Measurements from ENCODE around the gene PRKN.

PRKN gene

DNA sequence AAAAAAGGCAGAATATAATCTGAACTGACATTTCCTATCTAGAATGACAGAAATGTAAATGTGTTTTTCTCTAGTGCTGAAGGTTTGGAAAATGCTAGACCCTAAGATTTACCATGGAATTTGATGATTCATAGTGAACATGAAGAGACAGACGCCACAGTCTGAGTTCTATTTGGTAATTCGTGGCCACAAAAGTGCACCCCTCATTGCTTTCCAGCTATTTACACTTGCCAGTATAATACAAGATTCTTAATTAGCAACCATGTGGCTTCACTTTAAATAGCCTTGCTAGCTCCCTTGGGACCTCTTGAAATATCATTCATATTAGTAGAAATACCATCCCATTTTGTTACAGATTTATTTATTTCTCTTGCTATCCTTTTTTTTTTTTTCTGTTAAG, 636.8 kb downstream of the PRKN start:
- no peak for DNase-seq

DNA sequence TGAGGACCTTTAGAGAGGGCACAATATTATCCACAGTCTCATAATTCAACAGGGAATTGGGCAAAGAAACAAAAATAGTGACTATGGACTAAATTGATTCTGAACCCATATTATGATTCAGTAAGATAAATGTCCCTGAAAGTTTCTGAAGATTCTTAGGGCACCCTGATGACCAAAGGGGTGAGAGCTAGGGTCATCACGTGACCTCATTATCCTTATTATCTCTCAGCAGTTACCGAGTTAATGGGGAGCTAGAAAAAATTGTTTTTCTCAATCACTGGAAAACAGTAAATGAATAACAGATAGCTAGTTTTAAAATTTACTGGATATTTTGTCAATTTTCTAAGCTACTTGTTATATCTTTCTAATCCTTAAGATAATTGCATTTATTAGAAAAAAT, 639.5 kb downstream of the PRKN start:
- no peak for DNase-seq

DNA sequence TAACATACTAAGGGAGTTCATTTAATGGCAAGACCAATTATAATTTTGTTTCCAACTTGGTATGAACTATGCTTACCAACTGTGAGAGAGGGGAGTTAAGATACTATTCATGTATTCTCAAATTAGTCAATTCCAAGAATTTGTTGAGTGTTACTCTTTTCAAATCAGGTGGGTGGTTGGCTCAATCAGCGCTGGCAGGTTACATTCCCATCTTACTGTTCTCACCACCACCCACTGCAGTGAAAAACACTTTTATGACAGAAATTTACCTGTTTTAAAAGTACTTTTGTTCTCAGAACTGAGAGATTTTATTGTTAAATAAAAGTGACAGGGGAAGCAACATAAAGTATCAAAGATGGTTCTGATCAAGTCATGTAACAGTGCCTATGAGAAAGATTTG, 642.0 kb downstream of the PRKN start:
- no peak for DNase-seq

DNA sequence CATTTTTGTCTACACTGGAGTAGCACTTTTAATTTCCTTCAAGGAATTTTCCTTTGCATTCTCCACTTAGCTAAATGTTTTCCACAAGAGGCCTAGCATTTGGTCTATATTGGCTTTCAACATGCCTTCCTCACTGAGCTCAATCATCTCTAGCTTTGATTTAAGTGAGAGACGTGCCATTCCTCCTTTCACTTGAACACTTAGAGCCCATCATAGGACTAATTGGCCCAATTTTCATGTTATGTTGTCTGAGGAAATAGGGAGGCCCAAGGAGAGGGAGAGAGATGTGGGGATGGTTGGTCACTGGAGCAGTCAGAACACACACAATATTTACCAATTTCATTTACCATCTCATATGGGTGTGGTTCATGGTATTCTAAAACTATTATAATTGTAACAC, 645.0 kb downstream of the PRKN start:
- no peak for DNase-seq

DNA sequence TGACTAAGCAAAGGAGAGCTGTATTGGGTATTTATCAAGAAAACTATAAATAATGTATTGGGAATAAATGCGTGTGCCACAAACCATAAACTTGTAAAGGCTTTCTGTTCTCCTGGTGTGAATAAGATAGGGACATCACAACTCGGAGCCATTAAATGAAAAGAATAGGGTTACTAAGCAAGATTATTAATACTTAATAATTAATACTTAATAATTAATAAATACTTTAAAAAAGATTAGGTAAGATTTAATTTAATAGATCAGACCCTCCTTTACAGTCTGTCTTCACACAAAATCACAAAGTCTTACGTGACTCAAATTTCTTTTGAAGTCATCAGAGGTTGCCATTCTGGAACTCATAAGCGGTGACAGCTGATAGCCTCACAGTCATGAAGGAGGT, 648.9 kb downstream of the PRKN start:
- no peak for DNase-seq

DNA sequence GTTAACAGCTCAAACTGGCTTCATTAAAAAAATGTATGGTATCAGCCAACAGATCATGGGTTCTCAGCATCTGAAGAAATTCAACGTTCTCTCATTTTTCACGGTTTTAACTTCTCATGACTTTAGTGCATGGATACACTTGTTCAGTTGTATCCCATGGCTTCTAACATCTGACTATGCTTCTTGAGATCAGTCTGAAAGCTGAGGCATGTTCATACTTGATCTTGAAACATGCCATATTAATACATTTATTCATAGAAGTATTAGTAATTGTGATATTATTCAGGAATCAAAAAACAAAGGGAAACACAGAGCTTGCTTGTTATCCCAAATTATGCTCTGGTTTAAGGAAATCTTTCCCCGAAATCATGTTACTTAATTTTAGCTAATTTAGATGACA, 649.4 kb downstream of the PRKN start:
- DNase-seq: no peak

DNA sequence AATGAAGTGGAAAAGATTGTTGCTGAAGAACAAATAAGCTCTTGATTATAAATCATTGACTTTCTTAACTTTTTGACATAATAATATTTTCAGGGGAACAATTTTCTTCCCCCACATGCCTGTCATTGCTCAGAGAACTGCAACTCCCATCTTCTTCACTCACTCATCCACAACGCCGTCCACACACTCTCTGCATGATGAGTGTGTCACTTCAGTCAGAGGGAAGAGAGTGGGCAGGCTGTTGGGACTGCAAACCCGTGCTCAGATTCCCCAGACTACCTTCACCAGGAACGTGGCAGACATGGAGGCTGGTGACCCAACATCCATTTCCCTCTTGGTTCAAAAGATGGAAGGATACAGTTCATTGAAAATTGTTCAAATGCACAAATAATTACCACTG, 650.8 kb downstream of the PRKN start:
- DNase-seq: no peak

DNA sequence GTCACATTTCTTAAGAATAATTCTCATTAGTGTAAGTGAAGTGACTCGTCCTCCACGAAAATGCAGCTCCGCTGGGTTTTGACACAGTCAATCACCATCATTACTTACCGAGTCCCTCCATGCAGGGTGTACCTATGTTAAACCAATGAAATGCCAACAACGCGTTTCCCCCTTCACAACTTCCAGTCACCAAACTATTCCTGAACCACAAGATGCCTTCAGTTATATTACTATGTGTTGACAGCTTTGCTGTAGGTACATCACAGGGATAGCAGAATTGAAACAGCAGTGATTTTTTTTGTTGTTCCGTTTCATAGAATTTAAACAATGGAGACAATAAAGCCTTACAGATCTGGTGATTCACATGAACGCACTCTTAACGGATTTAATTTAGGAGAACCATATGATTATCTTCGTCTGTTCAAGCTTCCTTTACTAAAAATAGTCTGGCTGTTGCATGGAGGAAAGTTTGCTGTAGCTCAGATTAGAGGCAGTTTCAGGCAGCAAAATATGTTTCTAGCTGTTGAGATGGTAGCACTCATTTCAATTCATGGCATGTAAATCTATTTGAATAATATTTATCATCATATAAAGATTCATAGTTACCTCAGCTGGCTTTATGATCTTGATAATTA, 652.8 kb downstream of the PRKN start:
- no peak for DNase-seq

DNA sequence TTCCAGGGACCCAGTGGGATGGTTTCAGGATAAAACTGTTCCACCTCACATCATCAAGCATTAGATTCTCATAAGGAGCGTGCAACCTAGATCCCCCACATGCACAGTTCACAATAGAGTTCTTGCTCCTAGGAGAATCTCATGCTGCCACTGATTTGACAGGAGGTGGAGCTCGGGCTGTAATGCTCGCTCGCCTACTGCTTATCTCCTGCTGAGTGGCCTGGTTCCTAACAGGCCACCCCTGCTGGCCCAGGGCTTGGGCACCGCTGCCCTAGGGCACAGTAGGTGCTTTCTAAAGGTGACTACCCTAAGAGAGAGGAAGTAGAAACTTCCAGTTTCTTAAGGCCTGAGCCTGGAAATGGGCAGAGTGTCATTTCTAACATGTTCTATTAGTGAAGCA, 656.9 kb downstream of the PRKN start:
- DNase-seq: no peak

DNA sequence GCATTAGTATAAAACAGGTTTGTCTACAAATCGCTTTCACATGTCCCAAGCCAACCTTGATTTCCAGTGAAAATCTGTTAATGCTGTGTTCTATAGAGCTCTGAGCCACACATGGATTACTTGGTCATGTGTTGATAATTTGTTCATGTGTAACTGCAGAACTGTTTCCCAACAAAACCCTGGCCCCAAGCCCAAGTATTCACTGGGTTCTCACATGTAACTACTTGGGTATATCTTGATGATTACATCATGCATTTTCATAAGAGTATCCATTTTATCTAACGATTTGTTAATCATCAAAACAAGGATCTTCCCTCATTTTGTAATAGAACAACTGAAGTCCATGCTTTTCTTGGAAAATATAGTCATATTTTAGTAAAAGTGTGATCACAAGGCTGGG, 657.6 kb downstream of the PRKN start:
- DNase-seq: no peak

DNA sequence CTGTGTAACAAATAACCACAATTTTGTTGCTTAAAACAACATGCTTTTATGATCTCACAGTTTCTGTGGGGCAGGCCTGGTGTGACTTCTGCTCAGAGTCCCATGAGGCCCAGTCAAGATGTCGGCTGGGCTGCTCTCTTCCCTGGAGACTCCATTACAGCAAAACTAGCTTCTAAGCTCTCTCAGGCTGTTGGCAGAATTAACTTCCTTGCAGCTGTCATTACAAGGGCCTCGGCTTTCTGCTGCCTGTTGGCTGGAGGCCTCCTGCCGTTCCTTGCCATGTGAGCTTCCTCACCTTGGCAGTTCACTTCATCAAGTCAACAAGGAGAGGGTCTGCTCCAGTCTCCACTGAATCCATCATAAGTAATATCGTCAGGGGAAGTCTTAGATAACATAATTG, 659.2 kb downstream of the PRKN start:
- DNase-seq: no peak

DNA sequence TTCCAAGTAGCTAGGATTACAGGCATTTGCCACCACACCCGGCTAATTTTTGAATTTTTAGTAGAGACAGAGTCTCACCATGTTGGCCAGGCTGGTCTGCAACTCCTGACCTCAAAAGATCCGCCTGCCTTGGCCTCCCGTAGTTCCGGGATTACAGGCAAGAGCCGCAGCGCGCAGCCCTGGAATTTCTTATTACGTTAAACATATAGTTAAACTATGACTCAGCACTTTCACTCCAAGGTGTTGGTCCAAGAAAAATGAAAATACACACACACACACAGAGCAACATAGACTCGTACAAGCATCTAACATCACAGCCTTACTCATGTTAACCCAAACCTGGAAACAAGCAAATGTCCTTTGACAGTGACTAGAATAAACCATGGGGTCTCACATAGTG, 663.9 kb downstream of the PRKN start:
- DNase-seq: no peak

DNA sequence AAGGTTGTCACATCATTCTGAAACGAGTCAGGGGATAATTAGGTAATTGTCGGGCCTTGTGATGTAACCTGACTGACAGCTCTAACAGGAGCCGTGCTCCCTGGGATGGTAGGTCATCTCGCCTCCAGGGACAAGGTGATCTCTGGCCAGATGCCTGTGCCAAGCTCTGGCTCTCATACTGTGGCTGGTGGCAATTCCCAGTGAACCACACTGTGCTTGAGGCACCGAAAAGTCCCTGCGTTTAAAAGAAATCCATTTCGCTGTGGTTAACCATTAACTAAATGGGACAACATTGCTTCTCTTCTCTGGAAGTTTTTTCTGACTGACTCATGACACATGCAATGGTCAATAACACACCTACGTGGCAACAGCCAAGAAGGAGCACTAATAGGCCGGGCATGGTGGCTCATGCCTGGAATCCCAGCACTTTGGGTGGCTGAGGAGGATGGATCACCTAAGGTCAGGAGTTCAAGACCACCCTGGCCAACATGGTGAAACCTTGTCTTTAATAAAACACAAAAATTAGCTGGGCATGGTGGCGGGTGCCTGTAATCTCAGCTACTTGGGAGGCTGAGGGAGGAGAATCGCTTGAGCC, 669.2 kb downstream of the PRKN start:
- DNase-seq: no peak

DNA sequence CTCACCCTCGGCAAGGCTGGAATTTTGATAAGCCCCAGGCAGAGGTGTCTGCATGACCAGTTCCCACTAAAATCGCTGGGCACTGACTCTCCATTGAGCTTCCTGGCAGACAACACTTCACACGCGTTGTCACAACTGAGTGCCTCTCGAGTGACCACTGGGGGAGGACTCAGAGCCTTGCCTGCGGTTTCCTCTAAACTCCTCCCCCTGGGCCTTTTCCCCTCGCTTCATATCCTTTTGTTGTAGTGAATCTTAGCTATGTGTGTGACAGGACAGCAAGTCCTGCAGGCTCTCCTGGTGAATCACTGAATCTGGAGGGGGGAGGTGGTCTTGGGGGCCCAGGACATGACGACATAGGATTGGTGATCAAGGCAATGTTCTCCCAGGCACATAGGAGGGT, 670.8 kb downstream of the PRKN start:
- no peak for DNase-seq

DNA sequence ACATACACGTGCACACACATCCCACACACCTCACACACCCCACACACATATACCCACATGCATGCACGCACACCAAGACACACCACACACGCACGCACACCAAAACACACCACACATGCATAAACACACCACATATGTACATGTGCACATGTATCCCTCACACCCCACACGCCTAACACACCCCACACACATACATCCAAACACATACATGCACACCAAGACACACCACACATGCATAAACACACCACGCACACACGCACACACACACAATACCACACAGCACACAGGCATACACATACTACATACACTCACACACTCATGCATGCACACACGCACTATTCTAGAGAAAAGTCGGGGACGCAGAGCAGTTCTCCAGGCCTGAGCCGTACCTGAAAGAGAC, 671.5 kb downstream of the PRKN start:
- DNase-seq: no peak

DNA sequence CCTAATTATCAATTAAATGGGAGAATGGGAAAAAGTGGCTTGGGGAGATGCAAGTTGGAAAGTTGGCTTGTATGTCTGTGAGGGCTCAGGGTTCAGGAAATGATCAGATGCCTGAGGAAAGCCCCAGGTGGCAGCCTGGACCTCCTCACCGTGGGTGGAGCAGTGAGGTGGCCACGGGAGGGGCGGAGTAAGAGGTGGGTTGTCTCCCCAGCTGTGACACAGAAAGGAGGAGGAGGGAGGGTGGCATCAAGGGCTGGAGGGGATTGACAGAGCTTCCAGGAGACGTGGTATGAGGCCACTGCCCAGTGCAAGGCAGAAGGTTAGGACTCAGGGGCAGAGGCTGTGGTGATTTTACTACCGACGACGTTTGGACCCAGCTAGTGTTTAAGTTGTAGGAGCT, 672.2 kb downstream of the PRKN start:
- DNase-seq: no peak

DNA sequence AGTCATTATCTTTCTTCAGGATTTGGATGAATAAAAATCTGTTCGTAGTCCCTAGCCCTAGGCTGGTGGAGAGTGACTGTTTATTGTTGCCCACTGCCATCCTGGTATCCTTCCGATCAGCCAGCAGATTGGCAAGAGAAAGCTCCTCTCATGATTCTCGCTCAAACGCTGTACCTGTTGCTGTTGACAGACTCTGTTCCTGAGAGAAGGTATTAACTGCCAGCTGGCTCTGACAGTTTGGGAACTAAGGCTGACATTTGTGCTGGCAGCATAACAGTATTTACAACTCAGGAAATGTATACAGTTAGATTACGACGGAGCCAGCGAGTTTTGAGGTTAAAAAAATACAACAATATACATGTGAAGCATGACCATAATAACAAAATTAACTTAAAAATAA, 674.5 kb downstream of the PRKN start:
- DNase-seq: no peak

DNA sequence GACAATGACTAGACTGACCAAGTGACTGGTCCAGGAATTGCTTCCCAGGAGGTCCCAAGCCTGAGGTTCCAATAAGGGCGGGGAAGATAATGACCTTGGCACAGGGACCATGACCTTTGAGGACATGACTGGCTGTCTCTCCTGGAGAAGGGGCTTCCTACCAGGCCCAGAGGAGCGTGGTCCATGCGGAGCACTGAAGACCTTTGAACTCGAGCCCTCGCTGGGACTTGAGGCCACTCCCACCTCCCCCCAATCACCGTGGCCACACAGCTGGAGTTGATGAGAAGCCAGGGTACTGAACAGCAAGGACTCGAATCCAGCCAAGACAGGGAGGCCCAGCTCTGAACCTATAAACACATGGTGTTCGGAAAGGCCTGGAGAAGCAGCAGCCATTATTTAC, 677.0 kb downstream of the PRKN start:
- DNase-seq: no peak

DNA sequence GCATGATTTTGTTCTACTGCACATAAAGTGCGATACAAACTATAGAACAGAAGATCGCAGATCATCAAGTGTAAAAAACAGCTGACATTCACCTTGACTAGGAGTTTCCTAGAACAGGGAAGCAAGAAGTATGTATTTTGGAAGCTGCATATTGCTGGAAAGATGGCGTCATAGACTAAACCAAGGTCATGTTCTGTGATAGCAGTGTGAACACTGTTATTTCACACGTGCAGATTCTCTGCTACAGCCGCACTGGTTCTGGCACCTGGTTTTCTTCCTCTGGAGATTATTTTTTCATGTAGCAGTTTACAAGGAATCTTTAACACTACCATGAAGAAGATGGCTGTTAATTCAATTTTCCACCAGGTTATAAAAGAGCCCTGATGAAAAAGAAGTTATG, 681.2 kb downstream of the PRKN start:
- DNase-seq: no peak

DNA sequence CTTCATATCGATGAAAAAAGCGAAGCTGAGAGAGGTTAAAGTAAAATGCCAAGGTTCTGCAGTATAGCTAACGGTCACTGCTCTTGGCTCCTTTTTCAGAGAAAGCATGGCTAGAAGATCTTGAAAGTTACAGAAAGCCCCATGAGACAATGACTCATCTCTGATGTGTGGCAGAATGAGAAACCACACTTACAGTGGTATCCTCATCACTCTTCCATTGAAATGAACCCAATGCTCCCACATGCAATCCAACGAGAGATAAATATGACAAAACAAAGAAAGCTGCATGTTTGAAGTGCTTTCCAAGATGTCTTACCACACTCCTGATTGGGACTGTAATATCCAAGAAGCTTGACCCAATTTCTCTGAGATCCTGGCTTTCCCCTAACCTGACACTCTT, 694.9 kb downstream of the PRKN start:
- DNase-seq: no peak

DNA sequence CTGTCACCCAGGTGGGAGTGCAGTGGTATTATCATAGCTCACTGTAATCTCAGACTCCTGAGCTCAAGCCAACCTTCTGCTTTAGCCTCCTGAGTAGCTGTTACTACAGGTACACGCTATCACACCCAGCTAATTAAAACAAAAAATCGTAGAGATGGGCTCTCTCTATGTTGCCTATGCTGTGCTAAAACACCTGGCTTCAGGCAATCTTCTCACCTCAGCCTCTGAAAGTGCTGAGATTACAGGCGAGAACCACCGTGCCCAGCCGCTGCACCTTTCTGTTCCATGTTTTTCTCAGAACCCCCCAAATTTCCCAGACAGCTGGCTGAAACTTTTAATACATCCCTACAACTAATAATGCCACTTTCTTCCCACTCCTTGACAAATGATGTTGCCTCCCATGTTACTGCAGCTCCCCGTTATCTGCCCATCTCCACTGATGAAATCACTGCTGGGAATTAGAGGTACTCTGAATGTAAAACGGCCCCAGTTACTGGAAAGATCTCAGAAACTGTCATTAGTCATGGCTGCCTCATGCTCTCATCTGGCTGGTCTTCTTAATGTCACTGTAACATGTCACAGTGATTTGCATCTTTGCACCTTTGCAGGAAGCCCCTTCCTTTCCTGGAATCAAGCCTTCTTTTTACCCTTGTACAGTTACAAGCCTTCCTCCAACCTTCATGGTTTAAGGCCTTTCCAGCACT, 697.5 kb downstream of the PRKN start:
- no peak for DNase-seq

DNA sequence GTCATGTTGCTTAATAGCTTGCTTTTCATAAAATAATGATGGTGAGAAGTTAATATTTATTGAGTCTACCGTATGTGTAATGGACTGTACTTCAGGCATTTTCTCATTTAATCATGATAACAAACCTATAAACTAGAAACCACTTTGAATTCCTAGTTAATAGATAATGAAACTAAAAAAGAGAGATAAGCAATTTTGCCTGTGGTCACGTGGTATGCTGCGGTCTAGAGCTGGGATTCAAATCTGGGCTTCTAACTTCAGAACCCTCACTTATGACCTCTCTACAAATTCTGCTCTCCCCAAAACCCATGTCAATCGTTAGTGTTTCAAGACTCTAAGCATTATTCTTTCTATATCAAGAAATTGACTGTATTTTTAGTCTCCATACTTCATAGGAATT, 700.7 kb downstream of the PRKN start:
- no peak for DNase-seq

DNA sequence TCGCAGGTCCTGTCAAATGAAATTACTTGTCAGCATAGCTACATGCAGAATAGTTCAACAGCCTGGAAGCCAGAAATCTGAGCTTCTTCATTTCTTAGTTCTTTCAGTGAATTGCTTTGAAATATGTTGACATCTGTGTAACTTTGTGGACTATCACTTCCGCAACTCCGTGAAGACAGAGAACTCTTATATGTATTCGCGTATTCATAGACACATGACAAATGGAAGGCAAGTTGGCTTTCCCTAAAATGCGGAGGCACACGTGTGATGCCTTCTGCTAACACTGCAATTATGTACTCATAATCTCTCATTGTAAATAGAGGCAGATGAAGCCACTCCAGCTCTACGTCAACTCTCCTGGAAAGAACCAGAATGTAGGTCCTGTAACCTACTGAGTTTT, 701.5 kb downstream of the PRKN start:
- DNase-seq: no peak

DNA sequence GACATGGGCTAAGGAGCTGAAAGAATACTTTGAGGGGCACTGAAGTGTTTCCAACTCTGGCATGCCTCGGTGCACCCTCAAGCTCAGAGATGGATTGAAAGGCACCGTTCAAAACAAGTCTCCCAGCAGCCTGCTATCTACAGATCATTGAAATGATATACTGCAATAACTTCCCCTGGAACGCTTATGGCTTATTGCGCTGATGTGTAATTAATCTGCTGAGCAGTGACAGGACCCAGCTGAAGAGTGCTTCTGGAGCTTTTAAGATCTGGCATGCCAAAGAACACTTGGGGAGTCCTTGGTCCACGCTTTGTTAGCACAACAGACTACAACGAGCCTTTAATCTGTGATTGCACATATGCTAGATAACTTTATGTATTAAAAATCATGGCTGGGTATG, 708.2 kb downstream of the PRKN start:
- DNase-seq: no peak

DNA sequence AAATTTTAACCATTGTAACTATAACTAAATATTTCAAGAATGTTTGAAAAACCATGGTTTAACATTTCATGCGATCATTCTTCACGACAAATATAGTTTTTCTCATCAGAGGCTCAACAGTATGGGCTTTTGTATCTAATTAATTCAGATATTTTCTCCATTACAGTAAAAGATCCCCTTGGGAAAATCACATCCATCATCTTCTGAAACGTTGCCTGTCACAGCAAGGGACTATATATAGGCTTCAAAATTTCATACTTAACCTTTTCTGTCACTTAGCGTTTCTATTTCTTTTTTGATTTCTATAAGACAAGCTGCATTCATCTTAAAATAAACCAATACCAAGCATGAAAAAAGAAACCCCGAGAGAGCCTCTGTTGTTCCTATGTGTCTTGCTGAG, 710.0 kb downstream of the PRKN start:
- DNase-seq: no peak

Data from CD4-positive, alpha-beta T cell treated with Interleukin-12 subunit alpha and Interleukin-12 subunit beta, for 1 hour (primary cell).